Kidney (tissue), 22 donors: ENCODE results near the gene RND3. TPM values are rescaled to one million over a fixed set of nuclear protein-coding genes. Genes with fewer than 3 reads are reported as not detected.

ENCODE experiments used
- DNase-seq, 5 donors: peaks; one replicate each; pipeline ENCODE4 v3.0.0-alpha.2; 2013 to 2020
- FAIRE-seq: peaks from 2 replicates; lab custom pipeline; 2012; peaks lifted over from hg19 to GRCh38; lab: Jason Lieb, UNC
- H3K27ac ChIP-seq, 2 donors: one replicate each; pipeline ENCODE4 v1.7.0; 2013; ENCODE audit warnings: low read depth in 2 of 2, low read length in 2 of 2, inconsistent platforms in 1 of 2
- H3K27me3 ChIP-seq: one replicate; pipeline ENCODE4 v1.7.1; 2013; ENCODE audit warnings: low read length, inconsistent platforms; ENCODE audit not compliant: control insufficient read depth, insufficient read depth
- H3K36me3 ChIP-seq, 3 donors: one replicate each; pipeline versions ENCODE4 v1.7.0 to v1.7.1; 2013; ENCODE audit warnings: low read length in 3 of 3, control low read depth in 1 of 3, inconsistent platforms in 1 of 3; ENCODE audit not compliant: insufficient read depth in 3 of 3, control insufficient read depth in 2 of 3
- H3K4me1 ChIP-seq, 3 donors: one replicate each; pipeline versions ENCODE4 v1.7.0 to v1.7.1; 2013; ENCODE audit warnings: low read length in 3 of 3, inconsistent platforms in 1 of 3, low read depth in 1 of 3; ENCODE audit not compliant: control insufficient read depth in 2 of 3, insufficient read depth in 2 of 3
- H3K4me3 ChIP-seq, 3 donors: one replicate each; pipeline versions ENCODE4 v1.7.0 to v1.8.1; 2013; ENCODE audit warnings: low read length in 3 of 3, control low read depth in 1 of 3, inconsistent platforms in 1 of 3
- H3K9ac ChIP-seq, 3 donors: one replicate each; pipeline versions ENCODE4 v1.7.0 to v1.7.1; 2013; ENCODE audit warnings: low read length in 3 of 3, control low read depth in 1 of 3, inconsistent platforms in 1 of 3
- H3K9me3 ChIP-seq, 3 donors: one replicate each; pipeline versions ENCODE4 v1.7.0 to v1.7.1; 2013; ENCODE audit warnings: low read length in 3 of 3, control low read depth in 1 of 3, inconsistent platforms in 1 of 3; ENCODE audit not compliant: control insufficient read depth in 2 of 3, insufficient read depth in 1 of 3
- CTCF ChIP-seq: IDR thresholded peaks from 3 replicates; pipeline ENCODE4 v1.5.1; 2012; ENCODE audit warnings: mild to moderate bottlenecking, moderate library complexity, borderline replicate concordance; ENCODE audit not compliant: insufficient read depth; ENCODE audit errors: extremely low read depth
- intact Hi-C: fragments of 100-400 bp; cut with DNase I; formaldehyde crosslinking; loops from one replicate; pipeline ENCODE4 v1.11.1; 2022
- long read RNA-seq, 10 donors: library from polyadenylated mRNA in 1 of 10; unstranded in 1 of 10; transcript quantifications; one replicate each; pipeline ENCODE4 v2.0.0 and lab custom pipeline, GENCODE V29; 2021 to 2026
- polyA plus RNA-seq: library from polyadenylated mRNA; stranded (reverse); fragments of 350-450 nt; fragmentation: Illumina TruSeq; extraction: RNeasy Lipid Tissue Mini Kit (QIAGEN cat#74804); gene quantifications from one replicate; pipeline ENCODE4 v1.2.3, GENCODE V29; 2014; ENCODE audit warnings: low read depth, low replicate concordance; ENCODE audit not compliant: insufficient read depth
- total RNA-seq: library from RNA; stranded (reverse); fragmentation: NEBNext Ultra II Directional; extraction: Animal tissue kit (Norgen Biotek cat#: 25700); gene quantifications from one replicate; pipeline ENCODE4 v1.2.1, GENCODE V29; 2021
- donor health status: control.
- donor health status: control.
- donor health status: control.
- donor health status: control.
- donor health status: control.
- donor health status: DM: yes; HTN: yes; CAD: no.
- donor health status: Normal renal cell carcinoma (clear cell type).

RND3 gene, protein sequence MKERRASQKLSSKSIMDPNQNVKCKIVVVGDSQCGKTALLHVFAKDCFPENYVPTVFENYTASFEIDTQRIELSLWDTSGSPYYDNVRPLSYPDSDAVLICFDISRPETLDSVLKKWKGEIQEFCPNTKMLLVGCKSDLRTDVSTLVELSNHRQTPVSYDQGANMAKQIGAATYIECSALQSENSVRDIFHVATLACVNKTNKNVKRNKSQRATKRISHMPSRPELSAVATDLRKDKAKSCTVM
- 26.1 TPM for total RNA-seq
- polyA plus RNA-seq: 6.5 TPM
- long read RNA-seq, donor 1, transcript RND3-202 (5 exons, 2,777 nt): major isoform, 5 of 8 reads
- long read RNA-seq, donor 1, partial matches to known transcripts: 0 of 8 reads
- long read RNA-seq, donor 1, other reads (novel, unspliced or antisense): 0 of 8 reads
- long read RNA-seq, donor 2, partial matches to known transcripts: 0 of 4 reads
- long read RNA-seq, donor 2, other reads (novel, unspliced or antisense): 0 of 4 reads
- long read RNA-seq, donor 3, transcript RND3-202 (5 exons, 2,777 nt): major isoform, 12 of 17 reads
- long read RNA-seq, donor 3, partial matches to known transcripts: 0 of 17 reads
- long read RNA-seq, donor 3, other reads (novel, unspliced or antisense): 0 of 17 reads
- long read RNA-seq, donor 4, partial matches to known transcripts: 0 of 5 reads
- long read RNA-seq, donor 4, other reads (novel, unspliced or antisense): 0 of 5 reads
- long read RNA-seq, donor 5, partial matches to known transcripts: 0 of 2 reads
- long read RNA-seq, donor 5, other reads (novel, unspliced or antisense): 0 of 2 reads
- long read RNA-seq, donor 6, transcript RND3-202 (5 exons, 2,777 nt): major isoform, 6 of 10 reads
- long read RNA-seq, donor 6, partial matches to known transcripts: 0 of 10 reads
- long read RNA-seq, donor 6, other reads (novel, unspliced or antisense): 0 of 10 reads
- long read RNA-seq, donor 7, transcript RND3-202 (5 exons, 2,777 nt): major isoform, 10 of 21 reads
- long read RNA-seq, donor 7, transcript RND3-201 (6 exons, 2,711 nt): minor isoform, 7 of 21 reads
- long read RNA-seq, donor 7, partial matches to known transcripts: 1 of 21 reads
- long read RNA-seq, donor 7, other reads (novel, unspliced or antisense): 2 of 21 reads
- long read RNA-seq, donor 8, transcript RND3-202 (5 exons, 2,777 nt): major isoform, 10 of 12 reads
- long read RNA-seq, donor 8, partial matches to known transcripts: 0 of 12 reads
- long read RNA-seq, donor 8, other reads (novel, unspliced or antisense): 0 of 12 reads
- long read RNA-seq, donor 9, transcript RND3-202 (5 exons, 2,777 nt): major isoform, 7 of 8 reads
- long read RNA-seq, donor 9, partial matches to known transcripts: 0 of 8 reads
- long read RNA-seq, donor 9, other reads (novel, unspliced or antisense): 0 of 8 reads
- long read RNA-seq, donor 10, transcript RND3-201 (6 exons, 2,711 nt): major isoform, 7 of 14 reads
- long read RNA-seq, donor 10, transcript RND3-202 (5 exons, 2,777 nt): minor isoform, 5 of 14 reads
- long read RNA-seq, donor 10, partial matches to known transcripts: 0 of 14 reads
- long read RNA-seq, donor 10, other reads (novel, unspliced or antisense): 0 of 14 reads

DNA sequence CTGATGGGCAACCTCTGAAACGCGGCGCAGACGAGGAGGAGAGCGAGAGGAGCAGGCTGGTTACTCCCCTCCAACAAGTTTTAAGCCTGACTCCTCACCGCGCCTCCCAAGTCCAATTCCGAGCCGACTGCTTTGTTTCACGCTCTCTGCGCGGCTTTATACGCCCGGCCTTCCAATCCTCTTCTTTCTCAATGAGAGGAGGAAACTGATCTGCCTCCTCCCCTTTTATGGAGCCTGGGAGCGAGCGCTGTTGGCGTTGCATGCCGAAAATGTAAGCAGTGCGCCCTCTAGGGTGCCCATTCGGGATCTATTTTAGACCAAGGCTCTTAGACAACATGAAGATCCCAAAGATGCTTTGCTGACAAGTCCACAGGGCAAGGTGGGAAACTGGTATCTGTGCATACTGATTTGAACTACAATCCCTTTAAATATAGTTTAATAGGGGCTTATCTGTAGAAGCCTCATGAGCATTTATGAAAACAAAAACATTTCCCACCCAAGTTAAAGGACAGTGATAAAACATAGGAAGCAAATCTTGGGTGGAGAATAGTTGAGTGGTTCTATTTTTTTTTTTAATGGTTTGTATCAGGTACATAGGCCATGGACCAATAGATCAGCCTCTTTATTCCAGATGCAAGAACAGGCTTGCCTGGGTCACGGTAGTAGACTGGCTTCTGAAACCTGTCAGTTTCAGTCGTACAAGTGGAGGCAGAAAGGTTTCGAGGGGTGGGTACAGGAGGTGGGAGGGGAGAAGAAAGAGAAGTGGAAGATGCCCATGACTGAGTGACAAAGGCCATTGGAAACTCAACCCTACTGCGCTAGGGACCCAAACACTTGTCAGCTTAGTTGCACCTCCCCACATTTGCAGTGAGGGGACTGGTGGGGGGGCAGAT, at the start of gene RND3:
Gene RND3 (minus strand): TSS at position 131 of the 893 bp plus-strand sequence. CDS start 250 bp downstream, outside the sequence.
- peak within 1 kb of the TSS; percentile 84 to 94 (median 92) for H3K9ac ChIP-seq
- no peaks in the 10 kb centered on the region for H3K27me3 ChIP-seq
- H3K4me1 ChIP-seq: peaks cover 0 to 7% (median 6%) of the 10 kb centered on the region in 3 donors
- H3K27ac ChIP-seq: peak within 1 kb of the TSS; percentile 97 to 98
- peak within 1 kb of the TSS; percentile 90 to 92 (median 92) for H3K4me3 ChIP-seq
- peak; percentile 97 for FAIRE-seq
- peak; percentile 97 to 99 (median 98) for DNase-seq
- H3K9me3 ChIP-seq: no peaks in the 10 kb centered on the region
- intact Hi-C loops: no loop called here
- TF ChIP-seq CTCF: peak; percentile 89
- H3K36me3 ChIP-seq: no peaks in the 10 kb centered on the region

GRCh38 chr2:150535176-150535575, 47.7 kb upstream of the RND3 start:
- Histone ChIP-seq H3K36me3 (no peaks in the 10 kb centered on the region), H3K27ac (no peak overlapping the region), H3K9me3 (no peaks in the 10 kb centered on the region), H3K9ac (no peak overlapping the region), H3K27me3 (no peaks in the 10 kb centered on the region), H3K4me3 (no peak overlapping the region), H3K4me1 (no peaks in the 10 kb centered on the region)
- TF ChIP-seq CTCF: no peak
- no peak for FAIRE-seq
- DNase-seq: no peak
- intact Hi-C loops: no loop called here

GRCh38 chr2:150532879-150533278, 45.4 kb upstream of the RND3 start:
- TF ChIP-seq CTCF: no peak
- H3K4me3 ChIP-seq: no peak overlapping the region
- FAIRE-seq: no peak
- no peaks in the 10 kb centered on the region for H3K9me3 ChIP-seq
- intact Hi-C loops: no loop called here
- no peaks in the 10 kb centered on the region for H3K4me1 ChIP-seq
- no peaks in the 10 kb centered on the region for H3K27me3 ChIP-seq
- H3K27ac ChIP-seq: no peak overlapping the region
- DNase-seq: no peak
- H3K36me3 ChIP-seq: no peaks in the 10 kb centered on the region
- H3K9ac ChIP-seq: no peak overlapping the region
